Astrocyte (in vitro differentiated cells and primary cell): ENCODE data around the gene RCOR1.

Experiments
- CTCF ChIP-seq: IDR thresholded peaks from 2 replicates; pipeline ENCODE4 v1.5.1; 2011; ENCODE audit warnings: low read depth, mild to moderate bottlenecking, inconsistent platforms, low read length, moderate library complexity; ENCODE audit not compliant: insufficient read depth
- EZH2 ChIP-seq: IDR thresholded peaks from 2 replicates; pipeline ENCODE4 v1.6.1; 2012; ENCODE audit warnings: mild to moderate bottlenecking, low read length, inconsistent platforms; ENCODE audit not compliant: insufficient read depth

- TF ChIP-seq CTCF (no peak), EZH2 (no peak)
Observed at GRCh38 chr14:102583726-102584125, 8.7 kb upstream of the RCOR1 start.
